Measurements from ENCODE around the gene CD1E. TPM values are rescaled to one million over a fixed set of nuclear protein-coding genes. Genes with fewer than 3 reads are reported as not detected.

Gene CD1E
- total and polyA plus RNA-seq, 2 of the 8 experiments (the other 6 are each of a cell fraction or from before 2014, with no cell fraction given) = not detected

GRCh38 chr1:158323866-158324265 lies 29.8 kb upstream of the CD1E start:
- H3K4me1 ChIP-seq (replicated peaks in 1 of 4; ENCODE audit: control insufficient read depth in 3 of 4, insufficient read depth in 4 of 4, low read length in 3 of 4) = no peaks in the 10 kb centered on the region
- H3K56ac ChIP-seq (replicated peaks; ENCODE audit: insufficient read length, low read depth, low read length) = no peak overlapping the region
- no peak overlapping the region for H4K91ac ChIP-seq (replicated peaks; ENCODE audit: insufficient read length, low read length)
- no peak overlapping the region for H3K27ac ChIP-seq (ENCODE audit: low read depth, low read length)
- H3K14ac ChIP-seq (ENCODE audit: insufficient read length) = no peak overlapping the region
- H2BK12ac ChIP-seq (ENCODE audit: low read depth, low read length) = no peak overlapping the region
- H2BK20ac ChIP-seq (ENCODE audit: low read length) = no peak overlapping the region
- H3K9ac ChIP-seq (replicated peaks in 1 of 4; ENCODE audit: extremely low read depth in 1 of 4, low read depth in 3 of 4, low read length in 3 of 4) = no peak overlapping the region
- H4K8ac ChIP-seq (ENCODE audit: extremely low read depth, insufficient read depth, low read length) = no peak overlapping the region
- CTCF ChIA-PET (ENCODE audit: partially characterized antibody) = no interaction called here
- H3K27me3 ChIP-seq (replicated peaks in 1 of 4; ENCODE audit: control insufficient read depth in 3 of 4, extremely low read depth in 1 of 4, insufficient read depth in 3 of 4, low read length in 3 of 4) = no peaks in the 10 kb centered on the region
- FAIRE-seq (no peak), DNase-seq (ENCODE audit: low read depth in 1 of 2, low spot score in 2 of 2) (no peak)
- H2BK5ac ChIP-seq (ENCODE audit: low read depth, low read length) = no peak overlapping the region
- H3K4me2 ChIP-seq (ENCODE audit: insufficient read depth in 1 of 2, low read depth in 2 of 2, low read length in 2 of 2) = no peak overlapping the region
- H2BK120ac ChIP-seq (replicated peaks; ENCODE audit: low read depth, low read length) = no peak overlapping the region
- WGBS, 2 experiments (ENCODE audit: extremely low coverage in 1 of 2, insufficient coverage in 1 of 2, insufficient read length in 1 of 2, insufficient replicate concordance in 2 of 2, low coverage in 1 of 2, low lambda C conversion rate in 2 of 2, missing lambda C conversion rate in 1 of 2) = 93% methylated on average over 1 of the region's 1 CpG; no CpG with 5 or more reads in 1 of the 2 experiments
- no peak overlapping the region for H2BK15ac ChIP-seq (ENCODE audit: low read length)
- H4K20me1 ChIP-seq (replicated peaks in 1 of 2; ENCODE audit: control insufficient read depth in 1 of 2, insufficient read depth in 2 of 2, low read length in 2 of 2) = no peaks in the 10 kb centered on the region
- no peaks in the 10 kb centered on the region; a peak in 1 of 4 replicates for H3K9me3 ChIP-seq (ENCODE audit: insufficient read depth in 2 of 2, low read depth in 1 of 2, low read length in 1 of 2)
- no peak overlapping the region for H3K18ac ChIP-seq (ENCODE audit: extremely low read depth, low read length)
- no peak overlapping the region for H3K23ac ChIP-seq (ENCODE audit: insufficient read length)
- POLR2A ChIA-PET (ENCODE audit: partially characterized antibody) = no interaction called here
- no peak overlapping the region for H4K5ac ChIP-seq (ENCODE audit: insufficient read length, low read depth, low read length)
- H3K4ac ChIP-seq (replicated peaks; ENCODE audit: insufficient read length, low read depth, low read length) = no peak overlapping the region
- no peaks in the 10 kb centered on the region for H3K79me2 ChIP-seq (ENCODE audit: control insufficient read depth in 1 of 2, insufficient read depth in 2 of 2, low read length in 2 of 2)
- no peaks in the 10 kb centered on the region for H3K79me1 ChIP-seq (ENCODE audit: low read depth, low read length)
- H3K36me3 ChIP-seq (ENCODE audit: control insufficient read depth in 2 of 4, insufficient read depth in 4 of 4, low read length in 3 of 4) = no peaks in the 10 kb centered on the region
- H3K4me3 ChIP-seq (ENCODE audit: extremely low read depth in 1 of 4, insufficient read depth in 2 of 4, low read depth in 3 of 4, low read length in 4 of 4) = no peak overlapping the region
- no peak overlapping the region for H2AFZ ChIP-seq (ENCODE audit: low read length)
- no peaks in the 10 kb centered on the region for H3K23me2 ChIP-seq (ENCODE audit: low read depth, low read length)
- no peak overlapping the region for H2AK5ac ChIP-seq (ENCODE audit: low read depth, low read length)
- TF ChIP-seq RXRA (IDR thresholded peaks at IDR 0.05; ENCODE audit: insufficient read depth, low read depth, low read length) = no peak
- TF ChIP-seq JUND (IDR thresholded peaks at IDR 0.05; ENCODE audit: low read length) = no peak

Data from H1 (cell line).